MM.1S (cell line): ENCODE measurements around the gene KDF1.

Source experiments
- DNase-seq: peaks from one replicate; pipeline ENCODE4 v3.0.0-alpha.2; 2015
- H2AFZ ChIP-seq: fragments of 300-600 bp; sonication (generic); 2 replicates; pipeline ENCODE4 v1.6.0; 2016; ENCODE audit warnings: antibody characterized with exemption, low read length
- H3F3A ChIP-seq: fragments of 300-600 bp; sonication (generic); 2 replicates; pipeline ENCODE4 v1.6.1; 2016; ENCODE audit warnings: mild to moderate bottlenecking, antibody characterized with exemption, low read length, moderate library complexity, mixed read lengths; ENCODE audit not compliant: insufficient read depth
- H3K27ac ChIP-seq: fragments of 300-600 bp; sonication (generic); 2 replicates; pipeline ENCODE4 v1.5.1; 2016; ENCODE audit warnings: mild to moderate bottlenecking, low read length
- H3K27me3 ChIP-seq: fragments of 300-600 bp; sonication (generic); replicated peaks from 2 replicates; pipeline ENCODE4 v1.6.0; 2016; ENCODE audit warnings: low read length; ENCODE audit not compliant: insufficient read depth
- H3K36me3 ChIP-seq: fragments of 300-600 bp; sonication (generic); replicated peaks from 2 replicates; pipeline ENCODE4 v1.6.1; 2016; ENCODE audit warnings: mild to moderate bottlenecking, low read length, mixed read lengths; ENCODE audit not compliant: insufficient read depth
- H3K4me1 ChIP-seq: fragments of 300-600 bp; sonication (generic); 2 replicates; pipeline ENCODE4 v1.6.1; 2016; ENCODE audit warnings: low read length, mixed read lengths
- H3K4me2 ChIP-seq: fragments of 300-600 bp; sonication (generic); 2 replicates; pipeline ENCODE4 v1.6.0; 2016; ENCODE audit warnings: low read depth, low read length
- H3K4me3 ChIP-seq: fragments of 300-600 bp; sonication (generic); 2 replicates; pipeline ENCODE4 v1.5.1; 2016; ENCODE audit warnings: low read length, mixed read lengths
- H3K79me2 ChIP-seq: fragments of 300-600 bp; sonication (generic); 2 replicates; pipeline ENCODE4 v1.6.1; 2016; ENCODE audit warnings: mixed run types, low read length, mixed read lengths
- H3K9ac ChIP-seq: fragments of 300-600 bp; sonication (generic); 2 replicates; pipeline ENCODE4 v1.6.1; 2016; ENCODE audit warnings: low read length, mixed read lengths
- H3K9me2 ChIP-seq: fragments of 300-600 bp; sonication (generic); replicated peaks from 2 replicates; pipeline ENCODE4 v1.6.1; 2016; ENCODE audit warnings: mild to moderate bottlenecking, low read length, mixed read lengths; ENCODE audit not compliant: insufficient read depth
- H3K9me3 ChIP-seq: fragments of 300-600 bp; sonication (generic); replicated peaks from 2 replicates; pipeline ENCODE4 v1.6.1; 2016; ENCODE audit warnings: mild to moderate bottlenecking, low read length, mixed read lengths; ENCODE audit not compliant: insufficient read depth
- H4K20me1 ChIP-seq: fragments of 300-600 bp; sonication (generic); 2 replicates; pipeline ENCODE4 v1.6.1; 2016; ENCODE audit warnings: mild to moderate bottlenecking, low read length, moderate library complexity, mixed read lengths; ENCODE audit not compliant: insufficient read depth
- CTCF ChIP-seq: fragments of 300-600 bp; sonication (generic); IDR thresholded peaks from 2 replicates; pipeline ENCODE4 v1.5.1; 2016; ENCODE audit warnings: antibody characterized with exemption, low read length, mixed read lengths
- EZH2 ChIP-seq: fragments of 300-600 bp; sonication (generic); optimal IDR thresholded peaks from 2 replicates; pipeline ENCODE3; 2017; ENCODE audit warnings: low read depth, mild to moderate bottlenecking, antibody characterized with exemption, low read length, mixed read lengths
- EZH2phosphoT487 ChIP-seq: fragments of 300-600 bp; sonication (generic); IDR thresholded peaks from 2 replicates; pipeline ENCODE4 v1.6.1; 2018; ENCODE audit warnings: antibody characterized with exemption, low read length

The KDF1 gene

DNA sequence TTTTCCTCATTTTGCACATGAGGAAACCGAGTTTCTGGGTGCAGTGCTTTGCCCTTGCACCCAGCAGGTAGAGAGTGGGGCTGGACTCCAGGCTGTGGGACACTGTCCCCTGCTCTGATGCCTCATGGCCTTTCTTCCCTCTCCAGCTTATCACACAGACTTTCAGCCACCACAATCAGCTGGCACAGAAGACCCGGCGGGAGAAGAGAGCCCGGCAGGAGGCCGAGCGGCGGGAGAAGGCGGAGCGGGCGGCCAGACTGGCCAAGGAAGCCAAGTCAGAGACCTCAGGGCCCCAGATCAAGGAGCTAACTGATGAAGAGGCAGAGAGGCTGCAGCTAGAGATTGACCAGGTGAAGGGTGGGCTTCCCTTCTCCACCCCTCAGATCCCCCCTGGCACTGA lies 19.0 kb downstream of the KDF1 start:
- DNase-seq = no peak
- H3K79me2 ChIP-seq = peaks cover 30% of the 10 kb centered on the region
- no peak overlapping the region for H3K4me2 ChIP-seq
- H3K9ac ChIP-seq = no peak overlapping the region
- TF ChIP-seq CTCF (no peak), EZH2 (no peak), EZH2phosphoT487 (no peak)
- H3K27me3 ChIP-seq = no peaks in the 10 kb centered on the region
- H3K9me2 ChIP-seq = no peaks in the 10 kb centered on the region
- no peak overlapping the region for H3K27ac ChIP-seq
- H2AFZ ChIP-seq = no peak overlapping the region
- H3F3A ChIP-seq = no peaks in the 10 kb centered on the region
- no peaks in the 10 kb centered on the region for H4K20me1 ChIP-seq
- H3K36me3 ChIP-seq = no peaks in the 10 kb centered on the region
- H3K4me3 ChIP-seq = no peak overlapping the region
- H3K4me1 ChIP-seq = no peaks in the 10 kb centered on the region
- no peaks in the 10 kb centered on the region for H3K9me3 ChIP-seq

GRCh38 chr1:26938659-26939025 lies 21.6 kb downstream of the KDF1 start:
- no peaks in the 10 kb centered on the region for H3K9me3 ChIP-seq
- H3F3A ChIP-seq = no peaks in the 10 kb centered on the region
- no peaks in the 10 kb centered on the region for H3K9me2 ChIP-seq
- peaks cover 33% of the 10 kb centered on the region for H3K79me2 ChIP-seq
- TF ChIP-seq EZH2phosphoT487 (no peak), CTCF (no peak), EZH2 (no peak)
- no peak overlapping the region for H3K4me3 ChIP-seq
- H3K36me3 ChIP-seq = no peaks in the 10 kb centered on the region
- no peak overlapping the region for H3K27ac ChIP-seq
- no peaks in the 10 kb centered on the region for H4K20me1 ChIP-seq
- DNase-seq = no peak
- no peak overlapping the region for H3K4me2 ChIP-seq
- H2AFZ ChIP-seq = no peak overlapping the region
- no peaks in the 10 kb centered on the region for H3K4me1 ChIP-seq
- no peaks in the 10 kb centered on the region for H3K27me3 ChIP-seq
- no peak overlapping the region for H3K9ac ChIP-seq

DNA sequence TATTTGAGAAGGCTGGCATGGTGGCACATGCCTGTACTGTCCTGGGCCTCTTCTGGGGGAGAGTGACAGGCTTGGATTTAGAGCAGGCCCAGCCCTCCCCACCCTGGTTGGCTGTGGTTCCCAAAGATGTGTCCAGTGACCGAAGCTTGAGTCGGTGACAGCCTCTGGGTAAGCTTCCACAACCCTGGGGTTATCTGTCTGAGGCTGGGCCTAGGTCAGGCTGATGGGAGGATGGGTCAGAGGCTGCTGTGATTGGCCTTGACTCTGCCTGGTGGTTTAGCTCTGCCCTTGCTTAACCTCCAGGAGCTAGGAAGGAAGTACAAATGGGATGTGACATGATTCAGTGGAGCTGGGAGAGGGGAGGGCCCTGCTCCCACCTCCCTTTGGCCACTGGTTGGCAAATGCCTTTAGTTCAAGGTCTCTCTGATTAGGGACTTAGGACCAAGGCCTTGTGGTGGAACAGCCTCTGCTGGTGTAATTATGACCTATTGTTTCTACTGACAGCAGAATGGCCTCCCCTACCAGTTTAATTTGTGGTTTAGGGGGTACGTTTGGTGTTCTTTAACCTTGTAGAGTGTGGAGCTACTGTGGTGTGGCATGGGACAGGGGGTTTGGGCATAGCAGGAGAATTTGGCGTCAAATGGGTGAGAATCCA lies 22.1 kb downstream of the KDF1 start:
- TF ChIP-seq CTCF = no peak
- TF ChIP-seq EZH2 = no peak
- no peak overlapping the region for H2AFZ ChIP-seq
- no peak for DNase-seq
- H3K36me3 ChIP-seq = no peaks in the 10 kb centered on the region
- H3K4me2 ChIP-seq = no peak overlapping the region
- no peaks in the 10 kb centered on the region for H3K9me2 ChIP-seq
- no peak overlapping the region for H3K9ac ChIP-seq
- H4K20me1 ChIP-seq = no peaks in the 10 kb centered on the region
- no peak overlapping the region for H3K27ac ChIP-seq
- no peaks in the 10 kb centered on the region for H3K4me1 ChIP-seq
- H3K9me3 ChIP-seq = no peaks in the 10 kb centered on the region
- no peaks in the 10 kb centered on the region for H3F3A ChIP-seq
- H3K4me3 ChIP-seq = no peak overlapping the region
- H3K79me2 ChIP-seq = peaks cover 34% of the 10 kb centered on the region
- H3K27me3 ChIP-seq = no peaks in the 10 kb centered on the region
